NCI-H2171 (cell line): ENCODE measurements around the gene CXorf51B.
"Not testable (repeated sequence)": the region's sequence is repeated elsewhere in the genome, so short reads cannot be mapped to it uniquely, and the experiment has no call there.

ENCODE experiments used
- DNase-seq: peaks from one replicate; lab custom pipeline; 2025; lab: John Stamatoyannopoulos, UW

Gene CXorf51B

GRCh38 chrX:146809471-146809870 is at the start of gene CXorf51B:
CXorf51B (plus strand) TSS chrX:146809771; CDS start chrX:146809792, 21 bp downstream.
- not testable (repeated sequence) for DNase-seq

- DNase-seq: not testable (repeated sequence)
Measured at GRCh38 chrX:146814644-146815043, 5.1 kb downstream of the CXorf51B start, which contains the start of gene CXorf51A. CXorf51A (minus strand) TSS chrX:146814744; CDS start chrX:146814723, 21 bp downstream.

- no peak for DNase-seq
Measured at GRCh38 chrX:146831994-146832393, 22.4 kb downstream of the CXorf51B start.

GRCh38 chrX:146854281-146854680 is 44.7 kb downstream of the CXorf51B start:
- no peak for DNase-seq
